Ramos (cell line): ENCODE results near the gene STYK1.
"Not testable (repeated sequence)": the region's sequence is repeated elsewhere in the genome, so short reads cannot be mapped to it uniquely, and the experiment has no call there.

Source experiments
- in situ Hi-C: fragments of 300-500 bp; cut with MboI; formaldehyde crosslinking; loops from one replicate; pipeline ENCODE4 v1.14.3; 2022; ENCODE audit warnings: low sequenced_read_pairs; ENCODE audit not compliant: unreplicated experiment

STYK1 gene

GRCh38 chr12:10697156-10697555, 23.3 kb upstream of the STYK1 start:
- in situ Hi-C loops = no loop called here

DNA sequence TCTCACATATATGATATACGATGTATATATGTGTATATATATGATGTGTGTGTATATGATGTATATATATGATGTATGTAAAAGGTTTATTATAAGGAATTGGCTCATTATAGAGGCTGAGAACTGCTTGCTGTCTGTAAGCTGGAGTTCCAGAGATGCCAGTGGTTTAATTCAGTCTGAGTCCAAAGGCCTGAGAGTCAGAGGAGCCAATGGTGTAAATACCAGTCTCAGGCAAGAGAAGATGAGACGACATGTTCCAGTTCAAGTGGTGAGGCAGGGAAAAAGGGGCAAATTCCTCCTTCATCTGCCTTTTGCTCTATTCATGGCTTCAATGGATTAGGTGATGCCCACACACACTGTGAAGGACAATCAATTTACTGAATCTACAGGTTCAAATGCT, 17.1 kb upstream of the STYK1 start:
- in situ Hi-C loops = no loop called here

DNA sequence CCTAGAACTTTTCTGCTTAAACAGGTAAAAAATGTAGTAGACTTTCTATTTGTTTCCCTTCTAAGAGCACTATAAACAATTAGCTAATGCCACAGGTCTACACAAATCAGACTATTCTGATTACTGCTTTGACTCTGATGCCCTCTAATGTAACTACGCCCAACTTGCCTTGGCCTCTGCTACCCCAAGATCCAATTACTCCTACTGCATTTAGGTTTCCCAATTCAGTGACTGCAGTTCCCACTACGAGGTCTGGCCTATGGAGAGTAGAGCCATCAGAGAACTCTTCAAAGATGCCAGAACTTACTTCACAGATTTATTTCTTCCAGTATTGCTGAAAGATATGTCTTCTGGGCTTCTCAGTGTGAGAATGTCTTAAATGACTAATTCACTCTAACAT, 15.3 kb upstream of the STYK1 start:
- in situ Hi-C loops = no loop called here

GRCh38 chr12:10688042-10688441, 14.2 kb upstream of the STYK1 start:
- in situ Hi-C loops = no loop called here

DNA sequence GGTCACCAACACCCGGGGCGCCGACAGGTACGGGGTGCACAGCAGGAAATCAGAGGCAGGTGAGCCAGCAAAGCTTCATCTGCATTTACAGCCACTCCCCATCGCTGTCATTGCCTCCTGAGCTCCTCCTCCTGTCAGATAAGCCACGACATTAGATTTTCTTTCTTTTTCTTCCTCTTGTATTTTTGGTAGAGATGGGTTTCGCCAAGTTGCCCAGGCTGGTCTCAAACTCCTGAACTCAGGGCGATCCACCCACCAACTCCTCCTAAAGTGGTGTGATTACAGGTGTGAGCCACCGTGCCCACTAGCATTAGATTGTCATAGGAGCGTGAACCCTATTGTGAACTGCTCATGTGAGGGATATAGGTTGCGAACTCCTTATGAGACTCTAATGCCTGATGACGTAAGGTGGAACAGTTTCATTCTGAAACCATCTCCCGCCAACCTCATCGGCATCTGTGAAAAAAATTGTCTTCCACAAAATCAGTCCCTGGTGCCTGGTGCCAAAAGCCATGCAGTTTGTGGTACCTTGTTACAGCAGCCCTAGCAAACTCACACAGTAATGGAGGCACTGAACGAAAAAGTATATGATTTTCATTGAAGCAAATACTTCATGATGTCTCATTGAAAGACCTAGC, 1.5 kb downstream of the STYK1 start:
- in situ Hi-C loops = loop anchor here (5.0 to 10.0 kb wide), 2 partner anchors 435 to 518 kb away; no protein-coding TSS in a partner anchor

DNA sequence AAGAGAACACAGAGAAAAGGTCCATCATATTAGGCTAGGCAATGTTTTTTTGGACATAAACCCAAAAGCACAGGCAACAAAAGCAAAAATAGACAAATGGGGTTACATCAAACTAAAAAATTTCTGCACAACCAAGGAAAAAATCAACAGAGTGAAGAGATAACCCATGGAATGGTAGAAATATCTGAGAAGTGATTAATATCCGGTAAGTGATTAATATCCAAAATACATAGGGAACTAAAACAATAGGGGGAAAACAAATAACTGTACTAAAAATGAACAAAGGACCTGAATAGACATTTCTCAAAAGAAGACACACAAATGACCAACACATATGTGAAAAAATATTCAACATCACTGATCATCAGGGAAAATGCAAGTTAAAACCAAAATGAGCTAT, 4.3 kb downstream of the STYK1 start:
- in situ Hi-C loops = no loop called here

DNA sequence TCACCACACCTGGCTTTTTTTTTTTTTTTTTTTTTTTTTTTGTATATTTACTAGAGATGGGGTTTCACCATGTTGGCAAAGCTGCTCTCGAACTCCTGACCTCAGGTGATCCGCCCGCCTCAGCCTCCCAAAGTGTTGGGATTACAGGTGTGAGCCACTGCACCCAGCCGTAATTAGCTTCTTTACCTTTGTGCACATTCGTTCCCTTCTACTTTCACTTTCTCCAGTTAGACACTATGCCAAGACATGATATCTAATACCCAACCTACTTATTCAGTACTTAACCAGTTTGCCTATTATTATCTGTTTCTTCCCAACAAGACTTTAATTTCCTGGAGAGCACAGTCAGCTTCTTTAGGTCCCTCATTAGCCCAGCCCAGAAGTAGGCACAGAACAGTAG, 5.3 kb downstream of the STYK1 start:
- in situ Hi-C loops = no loop called here

DNA sequence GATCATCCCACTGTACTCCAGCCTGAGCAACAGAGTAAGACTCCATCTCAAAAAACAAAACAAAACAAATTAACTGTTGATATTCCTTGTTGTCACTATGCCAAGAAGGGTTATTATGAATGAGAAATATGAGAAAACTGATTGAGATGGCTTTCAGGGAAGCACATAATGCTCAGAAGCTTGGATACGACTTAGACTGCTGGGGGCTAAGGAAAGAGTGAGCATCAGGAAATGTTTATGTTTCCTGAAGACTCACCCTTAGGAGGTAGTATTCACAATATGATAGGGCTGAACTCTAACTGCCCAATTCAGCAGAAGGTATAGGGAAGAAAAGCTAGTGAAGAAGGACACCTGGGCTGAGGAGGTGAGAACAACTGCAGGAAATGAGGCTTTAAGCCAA, 6.3 kb downstream of the STYK1 start:
- in situ Hi-C loops = no loop called here

DNA sequence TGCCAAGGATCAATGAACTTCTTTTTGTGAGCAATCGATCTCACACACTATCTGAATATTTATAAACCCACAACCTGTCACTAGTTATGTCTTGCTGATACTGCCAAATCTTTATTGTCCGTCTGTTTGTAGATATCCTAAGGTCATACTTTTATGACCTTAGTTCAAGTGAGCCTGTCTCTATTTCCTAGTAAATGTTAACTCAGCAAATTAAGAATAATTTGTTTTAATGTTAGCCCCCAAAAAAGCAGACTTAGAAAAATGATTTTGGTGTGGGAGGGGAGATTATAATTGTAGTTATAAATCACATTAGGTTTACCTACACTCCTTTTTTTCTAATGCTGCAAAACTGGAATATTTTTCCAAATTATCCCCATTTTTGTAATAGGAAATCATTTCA, 9.4 kb downstream of the STYK1 start:
- in situ Hi-C loops = no loop called here

GRCh38 chr12:10663869-10664268, 10.0 kb downstream of the STYK1 start:
- in situ Hi-C loops = no loop called here

DNA sequence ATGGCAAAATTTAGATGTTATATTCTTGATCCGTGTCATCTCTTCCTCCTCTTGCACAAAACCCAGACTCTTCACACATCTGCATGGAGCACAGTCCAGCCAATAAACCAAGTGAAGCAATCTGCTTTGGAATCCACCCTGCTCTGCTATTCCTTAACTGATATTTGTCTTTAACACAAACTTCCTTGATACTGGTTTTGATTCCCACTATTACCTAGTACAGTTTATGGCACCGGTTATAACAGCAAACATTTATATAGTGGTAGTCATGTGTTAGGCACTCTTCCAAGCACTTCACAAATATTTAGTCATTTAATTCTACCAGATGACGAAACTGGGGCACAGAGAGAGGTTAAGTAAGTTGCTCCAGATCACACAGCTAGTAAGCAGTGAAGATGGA, 12.5 kb downstream of the STYK1 start:
- in situ Hi-C loops = no loop called here

- in situ Hi-C loops = no loop called here
These were observed 19.8 kb downstream of the STYK1 start for GRCh38 chr12:10654003-10654402.

- in situ Hi-C loops = no loop called here
These were observed 21.7 kb downstream of the STYK1 start for GRCh38 chr12:10652192-10652591.

GRCh38 chr12:10646576-10646975, 27.3 kb downstream of the STYK1 start:
- in situ Hi-C loops = not testable (repeated sequence)

DNA sequence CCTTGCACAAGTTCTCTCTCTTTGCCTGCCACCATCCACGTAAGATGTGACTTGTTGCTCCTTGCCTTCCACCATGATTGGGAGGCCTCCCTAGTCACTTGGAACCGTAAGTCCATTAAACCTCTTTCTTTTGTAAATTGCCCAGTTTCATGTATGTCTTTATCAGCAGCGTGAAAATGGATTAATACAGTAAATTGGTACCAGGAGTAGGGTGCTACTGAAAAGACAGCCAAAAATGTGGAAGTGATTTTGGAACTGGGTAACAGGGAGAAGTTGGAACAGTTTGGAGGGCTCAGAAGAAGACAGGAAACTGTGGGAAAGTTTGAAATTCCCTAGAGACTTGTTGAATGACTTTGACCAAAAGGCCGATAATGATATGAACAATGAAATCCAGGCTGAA, 27.9 kb downstream of the STYK1 start:
- in situ Hi-C loops = no loop called here

- in situ Hi-C loops = no loop called here
These were observed 31.9 kb downstream of the STYK1 start for GRCh38 chr12:10641735-10642500.

GRCh38 chr12:10638728-10639127, 35.1 kb downstream of the STYK1 start:
- in situ Hi-C loops = no loop called here

DNA sequence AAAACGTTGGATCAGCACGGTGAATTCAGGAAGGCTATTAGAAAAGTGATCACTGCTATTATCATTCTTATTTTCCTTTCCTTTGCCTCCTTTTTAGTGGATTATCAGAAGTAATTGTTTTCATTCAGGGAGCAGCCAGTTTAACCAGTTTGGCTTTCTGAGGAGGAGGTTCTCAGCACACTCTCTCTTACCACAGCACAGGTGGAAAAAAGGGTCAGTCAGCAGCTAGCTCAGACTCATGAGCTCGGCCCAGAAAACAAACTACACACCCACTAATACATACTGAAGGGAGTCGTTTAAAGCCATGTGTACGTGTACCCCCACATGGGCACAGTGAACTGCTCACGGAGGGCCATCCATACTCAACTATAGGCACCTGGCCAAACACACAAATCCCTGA, 37.2 kb downstream of the STYK1 start:
- in situ Hi-C loops = no loop called here

DNA sequence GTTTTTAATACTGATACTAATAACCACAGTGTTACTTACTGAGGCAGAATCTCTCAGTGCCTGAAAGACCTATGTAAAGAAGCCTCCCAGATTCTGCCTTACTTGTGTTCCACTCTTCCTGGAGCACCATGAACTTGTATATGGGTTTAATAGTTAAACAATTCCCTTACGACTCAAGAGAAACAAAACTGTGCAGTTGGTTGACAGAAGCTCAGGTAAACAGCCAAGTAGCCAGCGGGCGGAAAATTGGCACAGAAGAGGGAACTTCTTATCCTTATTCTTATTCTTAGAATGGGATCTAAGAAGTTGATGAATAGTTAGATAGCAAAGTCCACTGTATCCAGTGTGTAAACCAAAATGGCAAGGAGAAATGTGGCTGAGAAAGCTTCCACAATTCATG, 37.7 kb downstream of the STYK1 start:
- in situ Hi-C loops = no loop called here

DNA sequence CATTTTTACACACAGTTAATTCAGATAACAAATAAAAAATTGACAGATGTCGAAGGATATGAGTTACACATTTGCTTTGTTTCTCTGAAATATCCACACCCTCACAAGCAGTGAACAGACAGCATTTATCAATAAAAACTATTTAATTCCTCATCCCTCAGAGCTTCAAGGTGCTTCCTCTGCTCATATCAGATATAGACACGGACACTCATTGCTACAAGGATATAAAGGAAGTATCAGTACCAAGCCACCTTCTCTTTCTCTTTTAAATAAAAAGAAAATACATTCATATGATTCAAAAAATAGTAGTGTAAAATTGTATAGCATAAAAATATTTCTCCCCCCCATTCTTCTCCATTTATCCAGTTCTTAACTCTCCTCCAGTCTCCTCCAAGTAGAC, 38.5 kb downstream of the STYK1 start:
- in situ Hi-C loops = no loop called here

DNA sequence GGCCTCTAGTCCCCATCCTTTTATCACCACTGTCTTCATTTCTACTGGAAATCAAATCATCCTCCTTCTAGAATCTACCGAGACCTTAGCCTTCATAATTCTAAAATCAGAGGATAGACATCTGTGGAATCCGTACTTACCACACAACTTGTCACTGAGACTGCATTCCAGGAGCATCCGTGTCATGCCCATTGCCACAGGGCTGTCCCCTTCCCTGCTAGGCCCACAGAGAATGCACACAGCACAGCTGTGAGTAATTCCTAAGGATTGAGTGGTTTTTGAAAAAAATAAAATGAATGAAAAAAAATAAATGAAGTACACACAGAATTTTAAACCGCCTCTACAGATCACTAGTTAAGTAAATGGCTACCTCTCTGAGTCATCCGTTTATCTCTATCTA, 39.4 kb downstream of the STYK1 start:
- in situ Hi-C loops = no loop called here

DNA sequence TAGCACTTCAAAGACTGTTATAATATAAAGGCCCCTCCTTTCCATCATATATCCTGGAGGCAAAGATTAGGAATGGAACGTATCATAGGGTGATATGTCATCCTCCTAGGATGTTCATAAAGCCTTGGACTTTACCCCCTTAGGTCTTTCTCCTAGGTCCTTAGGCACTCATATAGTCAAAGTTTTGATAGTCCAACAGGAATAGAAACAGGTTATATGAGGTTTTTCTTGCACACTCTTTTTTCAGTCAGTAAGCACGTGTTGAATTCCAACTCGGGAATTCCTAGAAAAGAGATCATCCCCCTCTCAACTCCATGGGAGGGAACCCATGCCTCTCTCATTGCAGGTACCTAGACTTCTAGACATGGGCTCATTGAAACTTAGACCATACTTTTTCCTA, 40.3 kb downstream of the STYK1 start:
- in situ Hi-C loops = no loop called here
